ENCODE data around the gene METTL27.

GRCh38 chr7:73872056-73872908 is 30.0 kb upstream of the METTL27 start:
- no peak for TF ChIP-seq EGR1 (IDR thresholded peaks at IDR 0.05; ENCODE audit: low read depth in 2 of 2)
- TF ChIP-seq CTCF (IDR thresholded peaks at IDR 0.05; ENCODE audit: low read depth, low read length, missing input control), result no peak
- TF ChIP-seq RAD21 (IDR thresholded peaks at IDR 0.05), result no peak
- no peak for TF ChIP-seq JUND (IDR thresholded peaks at IDR 0.05)
- no peak for TF ChIP-seq YY1 (IDR thresholded peaks at IDR 0.05)
- TF ChIP-seq MAX (IDR thresholded peaks at IDR 0.05), result no peak
- TF ChIP-seq SP1 (IDR thresholded peaks at IDR 0.05), result no peak
- TF ChIP-seq TAF1 (conservative IDR thresholded peaks at IDR 0.05), result no peak
- TF ChIP-seq ZBTB33 (IDR thresholded peaks at IDR 0.05), result no peak
- no peak for TF ChIP-seq REST (IDR thresholded peaks at IDR 0.05)

Data from liver (tissue), 3 donors.